GM12874 (cell line): ENCODE measurements around the gene GGN.

Experiments used
- TF ChIP-seq, protein P1 (sequence below): IDR thresholded peaks from 2 replicates; pipeline ENCODE4 v1.5.1; 2011; ENCODE audit warnings: low read depth, mild to moderate bottlenecking, control low read depth, low read length, moderate library complexity; ENCODE audit not compliant: insufficient read depth

Gene GGN

DNA sequence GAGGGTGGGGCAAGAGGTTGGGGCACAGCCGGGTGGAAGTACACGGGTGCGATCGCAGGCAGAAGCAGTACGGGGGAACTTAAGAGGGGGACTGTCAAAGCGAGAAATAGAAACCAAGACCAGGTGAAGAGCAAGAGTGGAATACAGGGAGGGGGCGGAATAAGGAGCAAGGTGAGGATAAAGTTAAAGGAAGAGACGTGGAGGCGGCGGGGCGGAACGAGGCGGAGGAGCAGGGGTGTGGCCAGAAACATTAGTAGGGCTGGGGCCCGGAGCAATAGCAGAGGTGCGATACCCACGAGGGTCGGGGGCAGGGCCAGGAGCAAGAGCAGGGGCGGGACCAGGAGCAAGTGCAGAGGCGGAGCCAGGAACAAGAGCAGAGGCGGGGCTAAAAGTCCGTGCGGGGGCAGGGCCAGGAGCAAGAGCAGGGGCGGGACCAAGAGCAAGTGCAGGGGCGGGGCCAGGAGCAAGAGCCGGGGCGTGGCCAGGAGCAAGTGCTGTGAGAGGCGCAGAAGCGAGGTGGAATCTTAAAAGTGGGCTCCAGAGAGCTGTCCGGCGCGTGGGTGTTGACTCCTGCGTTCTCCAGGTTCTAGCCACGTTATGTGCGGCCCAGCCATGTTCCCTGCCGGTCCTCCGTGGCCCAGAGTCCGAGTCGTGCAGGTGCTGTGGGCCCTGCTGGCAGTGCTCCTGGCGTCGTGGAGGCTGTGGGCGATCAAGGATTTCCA, 51.0 kb downstream of the GGN start:
- TF ChIP-seq, protein P1, sequence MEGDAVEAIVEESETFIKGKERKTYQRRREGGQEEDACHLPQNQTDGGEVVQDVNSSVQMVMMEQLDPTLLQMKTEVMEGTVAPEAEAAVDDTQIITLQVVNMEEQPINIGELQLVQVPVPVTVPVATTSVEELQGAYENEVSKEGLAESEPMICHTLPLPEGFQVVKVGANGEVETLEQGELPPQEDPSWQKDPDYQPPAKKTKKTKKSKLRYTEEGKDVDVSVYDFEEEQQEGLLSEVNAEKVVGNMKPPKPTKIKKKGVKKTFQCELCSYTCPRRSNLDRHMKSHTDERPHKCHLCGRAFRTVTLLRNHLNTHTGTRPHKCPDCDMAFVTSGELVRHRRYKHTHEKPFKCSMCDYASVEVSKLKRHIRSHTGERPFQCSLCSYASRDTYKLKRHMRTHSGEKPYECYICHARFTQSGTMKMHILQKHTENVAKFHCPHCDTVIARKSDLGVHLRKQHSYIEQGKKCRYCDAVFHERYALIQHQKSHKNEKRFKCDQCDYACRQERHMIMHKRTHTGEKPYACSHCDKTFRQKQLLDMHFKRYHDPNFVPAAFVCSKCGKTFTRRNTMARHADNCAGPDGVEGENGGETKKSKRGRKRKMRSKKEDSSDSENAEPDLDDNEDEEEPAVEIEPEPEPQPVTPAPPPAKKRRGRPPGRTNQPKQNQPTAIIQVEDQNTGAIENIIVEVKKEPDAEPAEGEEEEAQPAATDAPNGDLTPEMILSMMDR, result no peak

DNA sequence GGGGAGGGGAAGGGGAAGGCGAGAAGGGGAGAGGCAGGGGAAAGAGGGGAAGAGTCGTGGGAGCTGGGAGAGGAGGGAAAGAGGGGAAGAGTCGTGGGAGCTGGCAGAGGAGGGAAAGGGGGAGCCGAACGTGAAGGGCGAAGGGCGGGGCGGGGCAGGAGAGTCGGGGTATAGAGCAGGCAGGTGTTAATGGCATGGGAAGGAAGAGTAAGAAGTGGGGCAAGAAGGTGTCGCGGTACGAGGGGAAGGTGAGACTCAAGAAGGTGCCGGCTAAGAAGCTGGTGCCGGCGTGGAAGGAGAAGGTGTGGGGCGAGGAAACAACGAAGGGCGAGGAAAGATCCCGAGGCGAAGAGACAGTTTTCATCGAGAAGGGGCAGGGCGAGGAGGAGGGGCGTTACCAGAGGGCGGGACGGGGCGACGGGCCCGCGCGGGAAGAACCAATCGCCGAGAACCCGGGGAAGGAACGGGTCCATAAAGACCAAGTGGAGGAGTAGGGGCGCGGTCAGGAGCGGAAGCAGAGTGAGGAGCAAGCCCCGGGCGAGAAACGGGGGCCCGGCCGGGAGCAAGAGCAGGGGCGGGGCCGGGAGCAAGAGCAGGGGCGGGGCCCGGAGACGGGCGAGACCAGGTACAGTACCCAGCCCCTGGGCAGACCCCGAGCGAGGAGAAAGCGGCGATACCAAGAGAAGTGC, 51.7 kb downstream of the GGN start:
- TF ChIP-seq, protein P1, result no peak
